A673 (cell line): ENCODE data around the gene CYS1. TPM values are rescaled to one million over a fixed set of nuclear protein-coding genes. Genes with fewer than 3 reads are reported as not detected.

Source experiments
- BruUV-seq: library from RNA; stranded (reverse); fragments of 400-500 nt; replicated peaks from 2 replicates; lab custom pipeline; 2021; lab: Mats Ljungman, UMichigan
- CTCF ChIA-PET: fragments of 300-600 bp; sonication (Branson Sonifier 250); formaldehyde crosslinking; loops from one replicate; lab custom pipeline; 2022; ENCODE audit warnings: antibody characterized with exemption; lab: Charles Lee
- POLR2A ChIA-PET: fragments of 300-600 bp; sonication (Branson Sonifier 250); formaldehyde crosslinking; loops from one replicate; lab custom pipeline; 2022; ENCODE audit warnings: antibody characterized with exemption; ENCODE audit not compliant: low non-redundant PET; lab: Charles Lee
- DNase-seq: peaks from one replicate; pipeline ENCODE4 v3.0.0-alpha.2; 2015; ENCODE audit warnings: low spot score
- H3K27ac ChIP-seq: fragments of 200-600 bp; sonication (generic); 2 replicates; pipeline ENCODE4 v1.5.1; 2016; ENCODE audit warnings: mixed run types, low read depth, mild to moderate bottlenecking, mixed read lengths, antibody characterized with exemption, low read length; ENCODE audit not compliant: poor library complexity, severe bottlenecking
- H3K27me3 ChIP-seq: fragments of 200-600 bp; sonication (generic); replicated peaks from 2 replicates; pipeline ENCODE4 v1.6.1; 2017; ENCODE audit warnings: mixed run types, low read depth, mild to moderate bottlenecking, mixed read lengths, antibody characterized with exemption, low read length; ENCODE audit not compliant: insufficient read depth, poor library complexity
- H3K36me3 ChIP-seq: fragments of 200-600 bp; sonication (generic); 2 replicates; pipeline ENCODE4 v1.6.1; 2016; ENCODE audit warnings: mixed run types, mild to moderate bottlenecking, mixed read lengths, antibody characterized with exemption, low read length; ENCODE audit not compliant: insufficient read depth, poor library complexity, severe bottlenecking
- H3K4me1 ChIP-seq: fragments of 200-600 bp; sonication (generic); 2 replicates; pipeline ENCODE4 v1.6.1; 2017; ENCODE audit warnings: mixed run types, mild to moderate bottlenecking, mixed read lengths, antibody characterized with exemption, low read length; ENCODE audit not compliant: insufficient read depth, poor library complexity, severe bottlenecking
- H3K4me3 ChIP-seq: fragments of 200-600 bp; sonication (generic); 2 replicates; pipeline ENCODE4 v1.5.1; 2016; ENCODE audit warnings: low read depth, mixed run types, mild to moderate bottlenecking, mixed read lengths, low read length; ENCODE audit not compliant: poor library complexity, severe bottlenecking
- H3K9me3 ChIP-seq: fragments of 200-600 bp; sonication (generic); 2 replicates; pipeline ENCODE4 v1.6.1; 2016; ENCODE audit warnings: mixed run types, low read depth, mild to moderate bottlenecking, mixed read lengths, antibody characterized with exemption, low read length; ENCODE audit not compliant: poor library complexity, severe bottlenecking
- EZH2 ChIP-seq: fragments of 200-600 bp; sonication (generic); IDR thresholded peaks from 2 replicates; pipeline ENCODE4 v1.6.1; 2017; ENCODE audit warnings: borderline replicate concordance, low read depth, mild to moderate bottlenecking, mixed read lengths, antibody characterized with exemption, low read length; ENCODE audit not compliant: poor library complexity, severe bottlenecking
- intact Hi-C: fragments of 100-400 bp; cut with micrococcal nuclease; formaldehyde crosslinking; loops from one replicate; pipeline ENCODE4 v1.10.0; 2022; ENCODE audit not compliant: unreplicated experiment
- total RNA-seq: library from RNA; stranded (reverse); gene quantifications from 2 replicates; pipeline ENCODE4 v1.2.3, GENCODE V29; 2021
- TF ChIP-seq, protein P1 (sequence below): fragments of 300-800, 200-600 bp; sonication (generic); conservative IDR thresholded peaks from 2 replicates; pipeline ENCODE4 v1.5.1; 2017; ENCODE audit warnings: low read depth, mild to moderate bottlenecking, antibody characterized with exemption, low read length, moderate library complexity, mixed read lengths

CYS1 gene
- total RNA-seq, 1 experiment from 2014 or later = not detected

- TF ChIP-seq, protein P1, sequence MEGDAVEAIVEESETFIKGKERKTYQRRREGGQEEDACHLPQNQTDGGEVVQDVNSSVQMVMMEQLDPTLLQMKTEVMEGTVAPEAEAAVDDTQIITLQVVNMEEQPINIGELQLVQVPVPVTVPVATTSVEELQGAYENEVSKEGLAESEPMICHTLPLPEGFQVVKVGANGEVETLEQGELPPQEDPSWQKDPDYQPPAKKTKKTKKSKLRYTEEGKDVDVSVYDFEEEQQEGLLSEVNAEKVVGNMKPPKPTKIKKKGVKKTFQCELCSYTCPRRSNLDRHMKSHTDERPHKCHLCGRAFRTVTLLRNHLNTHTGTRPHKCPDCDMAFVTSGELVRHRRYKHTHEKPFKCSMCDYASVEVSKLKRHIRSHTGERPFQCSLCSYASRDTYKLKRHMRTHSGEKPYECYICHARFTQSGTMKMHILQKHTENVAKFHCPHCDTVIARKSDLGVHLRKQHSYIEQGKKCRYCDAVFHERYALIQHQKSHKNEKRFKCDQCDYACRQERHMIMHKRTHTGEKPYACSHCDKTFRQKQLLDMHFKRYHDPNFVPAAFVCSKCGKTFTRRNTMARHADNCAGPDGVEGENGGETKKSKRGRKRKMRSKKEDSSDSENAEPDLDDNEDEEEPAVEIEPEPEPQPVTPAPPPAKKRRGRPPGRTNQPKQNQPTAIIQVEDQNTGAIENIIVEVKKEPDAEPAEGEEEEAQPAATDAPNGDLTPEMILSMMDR = no peak
- TF ChIP-seq EZH2 = no peak
- Histone ChIP-seq H3K27ac (no peak overlapping the region), H3K27me3 (peaks cover 4% of the 10 kb centered on the region), H3K36me3 (no peaks in the 10 kb centered on the region), H3K4me1 (no peaks in the 10 kb centered on the region), H3K4me3 (no peak overlapping the region), H3K9me3 (no peaks in the 10 kb centered on the region)
- POLR2A ChIA-PET = no interaction called here
- intact Hi-C loops = no loop called here
- DNase-seq = no peak
- BruUV-seq = no TSS peak
- CTCF ChIA-PET = no interaction called here
Measured at GRCh38 chr2:10089565-10090190, 9.5 kb upstream of the CYS1 start.

GRCh38 chr2:10087360-10087759 lies 7.1 kb upstream of the CYS1 start:
- Histone ChIP-seq H3K27ac (no peak overlapping the region), H3K36me3 (no peaks in the 10 kb centered on the region), H3K9me3 (no peaks in the 10 kb centered on the region), H3K4me3 (no peak overlapping the region), H3K27me3 (peaks cover 27% of the 10 kb centered on the region), H3K4me1 (no peaks in the 10 kb centered on the region)
- DNase-seq = no peak
- CTCF ChIA-PET = interaction anchor here (0.6 kb wide), 1 partner anchor 16 kb away, joined by 11 read pairs; no protein-coding TSS in a partner anchor
- TF ChIP-seq EZH2 = no peak
- TF ChIP-seq, protein P1 = no peak
- BruUV-seq = no TSS peak
- intact Hi-C loops = no loop called here
- POLR2A ChIA-PET = interaction anchor here (0.6 kb wide), 2 partner anchors 8 to 47 kb away, joined by 3 read pairs; no protein-coding TSS in a partner anchor

DNA sequence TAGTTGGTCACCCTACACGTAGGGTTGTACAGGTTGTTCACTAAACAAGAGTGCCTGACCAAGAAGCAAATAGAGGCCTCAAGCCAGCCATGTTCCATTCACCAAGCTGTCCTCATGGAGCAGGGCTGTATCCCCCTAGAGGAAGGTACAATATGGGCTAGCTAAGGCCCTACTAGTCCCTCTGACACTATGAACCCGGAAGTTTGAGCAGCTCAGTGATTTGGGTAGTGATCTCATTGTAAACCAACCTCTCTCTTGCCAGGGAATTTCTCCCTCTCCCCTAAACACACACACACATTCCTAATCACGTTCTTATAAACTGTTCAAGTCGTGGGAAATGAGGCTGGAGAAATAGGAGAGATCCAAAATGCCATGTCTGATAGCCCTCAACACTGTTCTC lies 6.7 kb upstream of the CYS1 start:
- TF ChIP-seq, protein P1 = no peak
- no peak for TF ChIP-seq EZH2
- Histone ChIP-seq H3K27me3 (peaks cover 31% of the 10 kb centered on the region), H3K27ac (no peak overlapping the region), H3K9me3 (no peaks in the 10 kb centered on the region), H3K4me1 (no peaks in the 10 kb centered on the region), H3K36me3 (no peaks in the 10 kb centered on the region), H3K4me3 (no peak overlapping the region)
- ChIA-PET POLR2A (interaction anchor here (0.6 kb wide), 2 partner anchors 8 to 47 kb away, joined by 3 read pairs; no protein-coding TSS in a partner anchor), CTCF (interaction anchor here (0.6 kb wide), 1 partner anchor 1083 kb away, joined by 3 read pairs; no protein-coding TSS in a partner anchor)
- DNase-seq = no peak
- no TSS peak for BruUV-seq
- intact Hi-C loops = no loop called here
